Hematopoietic multipotent progenitor cell treated with erythropoietin and hydrocortisone succinate and interleukin-3 and kit ligand, for 15 days (in vitro differentiated cells): ENCODE measurements around the gene PLA2G1B.
"Not testable (repeated sequence)": the region's sequence is repeated elsewhere in the genome, so short reads cannot be mapped to it uniquely, and the experiment has no call there.

Source experiments
- DNase-seq: peaks from one replicate; pipeline ENCODE4 v3.0.0-alpha.2; 2015; ENCODE audit warnings: low spot score

Gene PLA2G1B

GRCh38 chr12:120358412-120359100 lies 31.0 kb upstream of the PLA2G1B start:
- DNase-seq, result no peak

DNA sequence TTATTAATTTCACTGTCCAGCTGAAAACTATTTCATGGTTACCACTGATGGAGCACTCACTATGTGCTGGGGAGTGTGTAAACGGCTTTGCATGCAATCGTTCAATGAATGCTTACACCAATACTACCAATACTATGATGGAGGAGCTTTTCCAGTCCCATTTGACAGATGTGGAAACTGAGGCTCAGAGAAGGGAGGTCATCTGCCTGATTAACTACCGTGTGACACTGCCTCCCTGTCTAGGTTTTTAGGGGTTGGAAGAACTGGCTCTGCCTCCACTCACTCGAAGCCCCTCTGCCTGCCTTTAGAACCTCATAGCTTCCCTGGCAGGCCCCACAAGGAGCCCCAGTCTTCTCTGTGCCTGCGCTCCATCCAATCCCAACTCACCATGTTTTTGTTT lies 29.5 kb upstream of the PLA2G1B start:
- DNase-seq, result no peak

- DNase-seq, result peak; percentile 63
These were observed 29.0 kb upstream of the PLA2G1B start for GRCh38 chr12:120356567-120357030.

- no peak for DNase-seq
These were observed 26.2 kb upstream of the PLA2G1B start for GRCh38 chr12:120353556-120354317.

GRCh38 chr12:120353136-120353535 lies 25.6 kb upstream of the PLA2G1B start:
- DNase-seq, result no peak

GRCh38 chr12:120352117-120352516 lies 24.5 kb upstream of the PLA2G1B start:
- DNase-seq, result no peak

- DNase-seq, result no peak
These were observed 23.2 kb upstream of the PLA2G1B start for GRCh38 chr12:120350576-120351350.

DNA sequence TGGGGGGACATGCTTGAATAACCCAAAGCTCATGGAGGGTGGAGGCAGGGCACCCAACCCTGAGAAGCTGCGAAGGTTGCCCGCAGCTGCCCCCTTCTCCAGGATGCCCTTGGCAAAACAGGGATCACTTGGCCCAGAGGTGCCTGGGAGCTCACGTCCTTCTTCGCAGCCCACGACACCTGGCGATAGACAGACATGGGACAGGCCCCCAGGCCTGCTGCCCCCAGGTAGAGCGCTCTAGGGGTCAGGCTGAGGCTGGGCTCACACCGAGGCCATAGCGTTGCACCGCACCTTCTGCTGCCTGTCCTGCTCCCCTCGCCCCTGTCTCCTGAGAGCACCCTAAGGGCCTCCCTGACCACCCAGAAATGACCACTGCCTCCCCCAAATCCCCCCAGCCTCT lies 20.2 kb upstream of the PLA2G1B start:
- DNase-seq, result no peak

DNA sequence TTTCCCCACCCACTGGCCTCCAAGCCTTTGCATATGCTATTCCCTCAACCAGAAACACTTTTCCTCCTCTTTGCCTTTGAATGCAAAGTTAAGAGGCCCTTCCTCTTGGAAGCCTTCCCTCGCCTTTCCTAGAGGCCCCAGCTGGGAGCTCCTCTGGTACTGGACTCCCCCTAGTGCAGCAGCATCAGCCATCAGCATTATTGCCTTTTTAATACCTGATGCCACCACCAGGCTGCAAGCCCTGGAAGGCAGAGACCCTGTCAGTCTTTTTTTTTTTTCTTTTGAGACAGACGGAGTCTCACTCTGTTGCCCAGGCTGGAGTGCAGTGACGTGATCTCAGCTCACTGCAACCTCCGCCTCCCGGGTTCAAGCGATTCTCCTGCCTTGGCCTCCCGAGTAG lies 19.1 kb upstream of the PLA2G1B start:
- DNase-seq, result no peak

- no peak for DNase-seq
These were observed 18.5 kb upstream of the PLA2G1B start for GRCh38 chr12:120346031-120346430.

DNA sequence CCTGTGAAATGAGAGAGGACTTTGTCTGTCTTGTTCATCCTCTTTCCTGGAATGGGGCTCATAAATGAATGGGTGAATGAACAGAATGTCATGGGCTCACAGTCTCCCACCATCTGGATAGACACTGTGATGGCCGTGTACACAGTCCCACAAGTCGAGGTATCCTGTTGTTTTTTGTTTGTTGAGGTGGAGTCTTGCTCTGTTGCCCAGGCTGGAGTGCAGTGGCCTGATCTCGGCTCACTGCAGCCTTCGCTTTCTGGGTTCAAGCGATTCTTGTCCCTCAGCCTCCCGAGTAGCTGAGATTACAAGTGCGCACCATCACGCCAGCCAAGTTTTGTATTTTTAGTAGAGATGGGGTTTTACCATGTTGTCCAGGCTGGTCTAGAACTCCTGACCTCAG lies 16.1 kb upstream of the PLA2G1B start:
- DNase-seq, result no peak

- no peak for DNase-seq
These were observed 15.5 kb upstream of the PLA2G1B start for GRCh38 chr12:120343039-120343537.

GRCh38 chr12:120342175-120343038 lies 14.8 kb upstream of the PLA2G1B start:
- DNase-seq, result no peak

- DNase-seq, result no peak
These were observed 11.7 kb upstream of the PLA2G1B start for GRCh38 chr12:120339256-120339655.

DNA sequence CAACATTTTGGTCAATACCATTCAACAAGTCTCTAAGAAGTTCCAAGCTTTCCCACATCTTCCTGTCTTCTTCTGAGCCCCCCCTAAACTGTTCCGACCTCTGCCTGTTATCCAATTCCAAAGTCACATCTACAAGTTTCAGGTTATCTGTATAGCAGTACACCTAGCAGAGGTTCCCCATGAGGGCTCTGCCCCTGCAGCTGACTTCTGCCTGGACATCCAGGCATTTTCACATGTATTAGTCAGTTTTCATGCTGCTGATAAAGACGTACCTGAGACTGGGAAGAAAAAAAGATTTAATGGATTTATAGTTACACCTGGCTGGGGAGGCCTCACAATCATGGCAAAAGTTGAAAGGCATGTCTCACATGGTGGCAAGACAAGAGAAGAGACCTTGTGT lies 10.2 kb upstream of the PLA2G1B start:
- DNase-seq, result no peak

DNA sequence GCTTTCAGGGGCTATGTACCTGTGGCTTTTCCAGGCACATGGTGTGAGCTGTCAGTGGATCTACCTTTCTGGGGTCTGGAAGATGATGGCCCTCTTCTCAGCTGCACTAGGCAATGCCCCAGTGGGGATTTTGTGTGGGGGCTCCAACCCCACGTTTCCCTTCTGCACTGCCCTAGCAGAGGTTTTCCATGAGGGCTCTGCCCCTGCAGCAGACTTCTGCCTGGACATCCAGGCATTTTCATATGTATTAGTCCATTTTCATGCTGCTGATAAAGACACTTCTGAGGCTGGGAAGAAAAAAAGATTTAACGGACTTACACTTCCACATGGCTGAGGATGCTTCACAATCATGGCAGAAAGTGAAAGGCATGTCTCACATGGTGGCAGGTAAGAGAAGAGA lies 8.8 kb upstream of the PLA2G1B start:
- DNase-seq, result not testable (repeated sequence)

DNA sequence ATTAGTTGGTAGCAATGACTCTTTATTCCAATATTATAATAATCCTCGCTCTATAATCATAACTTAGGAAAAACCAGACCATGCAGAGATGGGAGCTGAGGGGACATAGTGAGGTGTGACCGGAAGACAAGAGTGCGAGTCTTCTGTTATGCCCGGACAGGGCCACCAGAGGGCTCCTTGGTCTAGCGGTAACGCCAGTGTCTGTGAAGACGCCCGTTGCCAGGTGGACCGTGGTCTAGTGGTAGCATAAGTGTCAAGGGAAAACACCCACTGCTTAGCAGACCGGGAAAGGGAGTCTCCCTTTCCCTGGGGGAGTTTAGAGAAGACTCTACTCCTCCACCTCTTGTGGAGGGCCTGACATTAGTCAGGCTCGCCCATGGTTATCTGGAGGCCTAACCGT lies 7.9 kb upstream of the PLA2G1B start:
- DNase-seq, result peak; percentile 6

GRCh38 chr12:120332523-120332922 lies 4.9 kb upstream of the PLA2G1B start:
- no peak for DNase-seq

GRCh38 chr12:120332041-120332440 lies 4.5 kb upstream of the PLA2G1B start:
- no peak for DNase-seq

- DNase-seq, result no peak
These were observed 3.8 kb upstream of the PLA2G1B start for GRCh38 chr12:120331390-120331789.

DNA sequence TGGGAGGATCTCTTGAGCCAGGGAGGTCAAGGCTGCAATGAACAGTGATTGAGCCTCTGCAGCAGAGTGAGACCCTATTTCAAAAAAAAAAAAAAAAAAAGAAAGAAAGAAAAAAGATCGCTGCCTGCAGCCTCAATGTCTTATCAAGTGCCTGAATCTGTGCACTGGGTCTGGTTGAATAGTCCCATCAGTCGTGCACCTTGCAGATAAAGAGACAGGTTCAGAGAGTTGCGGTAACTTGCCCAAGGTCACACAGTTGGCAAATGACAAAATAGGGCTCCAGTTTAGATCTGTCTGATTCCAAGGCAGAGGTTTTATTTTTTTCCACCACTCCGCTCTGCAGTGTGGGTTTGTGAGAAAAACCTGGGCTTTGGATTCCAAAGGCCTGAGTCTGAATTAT lies 649 bp upstream of the PLA2G1B start:
- DNase-seq, result no peak
